NCI-H82 treated with DMSO at 0.1 percent for 48 hours (cell line): ENCODE measurements around the gene ELL3.
"Not testable (repeated sequence)": the region's sequence is repeated elsewhere in the genome, so short reads cannot be mapped to it uniquely, and the experiment has no call there.

Experiments
- DNase-seq: peaks from one replicate; lab custom pipeline; 2025; ENCODE audit not compliant: unreplicated experiment; lab: John Stamatoyannopoulos, UW

Gene ELL3

GRCh38 chr15:43776718-43777266 is at the start of gene ELL3:
TSS of gene ELL3 (minus strand) at chr15:43776966. CDS start at chr15:43776901, 65 bp downstream.
- peak; percentile 43 for DNase-seq

- no peak for DNase-seq
These were observed 49.3 kb upstream of the ELL3 start for GRCh38 chr15:43826029-43826507.

- not testable (repeated sequence) for DNase-seq
These were observed 48.5 kb upstream of the ELL3 start for GRCh38 chr15:43825305-43825704.

GRCh38 chr15:43824302-43825246 is 47.8 kb upstream of the ELL3 start, which contains the start of gene MFAP1:
TSS of gene MFAP1 (minus strand) at chr15:43824690. CDS start at chr15:43824569, 121 bp downstream.
- DNase-seq = peak; percentile 97

GRCh38 chr15:43821505-43821904 is 44.7 kb upstream of the ELL3 start:
- DNase-seq = no peak

- not testable (repeated sequence) for DNase-seq
These were observed 38.3 kb upstream of the ELL3 start for GRCh38 chr15:43815064-43815463.

GRCh38 chr15:43808960-43809678 is 32.4 kb upstream of the ELL3 start:
- DNase-seq = no peak

GRCh38 chr15:43808435-43808950 is 31.7 kb upstream of the ELL3 start:
- DNase-seq = no peak

- not testable (repeated sequence) for DNase-seq
These were observed 25.9 kb upstream of the ELL3 start for GRCh38 chr15:43802676-43803075.

- DNase-seq = peak; percentile 96
These were observed 23.7 kb upstream of the ELL3 start, which contains the start of gene HYPK for GRCh38 chr15:43800286-43801141. TSS of gene HYPK (plus strand) at chr15:43800599. CDS start at chr15:43800623, 24 bp downstream.

GRCh38 chr15:43799945-43800285 is 23.1 kb upstream of the ELL3 start, which contains the start of gene SERINC4:
TSS of gene SERINC4 (minus strand) at chr15:43800220. CDS start at chr15:43799986, 234 bp downstream.
- DNase-seq = no peak

GRCh38 chr15:43799209-43799944 is 22.6 kb upstream of the ELL3 start:
- DNase-seq = peak; percentile 48

GRCh38 chr15:43796566-43796965 is 19.8 kb upstream of the ELL3 start:
- DNase-seq = no peak

- no peak for DNase-seq
These were observed 19.2 kb upstream of the ELL3 start for GRCh38 chr15:43795997-43796396.

GRCh38 chr15:43795197-43795596 is 18.4 kb upstream of the ELL3 start:
- DNase-seq = no peak

GRCh38 chr15:43794269-43795037 is 17.7 kb upstream of the ELL3 start:
- DNase-seq = no peak

GRCh38 chr15:43793647-43794046 is 16.9 kb upstream of the ELL3 start:
- no peak for DNase-seq

GRCh38 chr15:43792761-43793476 is 16.2 kb upstream of the ELL3 start:
- no peak for DNase-seq
